HEK293T (cell line): ENCODE data around the gene NEO1.

Experiments
- BHLHE40 ChIP-seq: fragments of 450-650 bp; IDR thresholded peaks from 2 replicates; pipeline ENCODE4 v1.6.1; 2016; ENCODE audit warnings: mild to moderate bottlenecking, moderate library complexity, borderline replicate concordance
- CTBP1 ChIP-seq: fragments of 450-650 bp; IDR thresholded peaks from 2 replicates; pipeline ENCODE4 v1.6.1; 2016; ENCODE audit warnings: borderline replicate concordance
- ELF4 ChIP-seq: fragments of 450-650 bp; IDR thresholded peaks from 2 replicates; pipeline ENCODE4 v1.6.1; 2017; ENCODE audit warnings: antibody characterized with exemption
- FOXA1 ChIP-seq: fragments of 450-650 bp; IDR thresholded peaks from 2 replicates; pipeline ENCODE4 v1.6.1; 2016; ENCODE audit warnings: mild to moderate bottlenecking
- FOXK2 ChIP-seq: fragments of 450-650 bp; IDR thresholded peaks from 2 replicates; pipeline ENCODE4 v1.6.1; 2016; ENCODE audit warnings: mild to moderate bottlenecking
- HDGF ChIP-seq: fragments of 450-650 bp; IDR thresholded peaks from 2 replicates; pipeline ENCODE4 v1.6.1; 2017; ENCODE audit warnings: antibody characterized with exemption, borderline replicate concordance
- L3MBTL2 ChIP-seq: fragments of 450-650 bp; conservative IDR thresholded peaks from 2 replicates; pipeline ENCODE4 v1.6.1; 2016; ENCODE audit warnings: mild to moderate bottlenecking
- LEF1 ChIP-seq: fragments of 450-650 bp; IDR thresholded peaks from 2 replicates; pipeline ENCODE4 v1.6.1; 2017; ENCODE audit warnings: mild to moderate bottlenecking, borderline replicate concordance
- PKNOX1 ChIP-seq: fragments of 450-650 bp; IDR thresholded peaks from 2 replicates; pipeline ENCODE4 v1.6.1; 2016
- SP1 ChIP-seq: fragments of 450-650 bp; IDR thresholded peaks from 2 replicates; pipeline ENCODE4 v1.6.1; 2017
- SUZ12 ChIP-seq: fragments of 450-650 bp; IDR thresholded peaks from 2 replicates; pipeline ENCODE4 v1.6.1; 2016; ENCODE audit warnings: mild to moderate bottlenecking
- TARDBP ChIP-seq: fragments of 450-650 bp; IDR thresholded peaks from 2 replicates; pipeline ENCODE4 v1.6.1; 2016
- ZNF384 ChIP-seq: fragments of 450-650 bp; IDR thresholded peaks from 2 replicates; pipeline ENCODE4 v1.6.1; 2016

GRCh38 chr15:73143763-73144155, 91.5 kb downstream of the NEO1 start:
- TF ChIP-seq ZNF384 (no peak), FOXA1 (no peak), PKNOX1 (no peak), CTBP1 (no peak), FOXK2 (no peak), L3MBTL2 (no peak), TARDBP (no peak), SUZ12 (no peak), BHLHE40 (no peak), LEF1 (no peak), ELF4 (no peak), SP1 (no peak), HDGF (no peak)
